ENCODE results near the gene HYAL3. TPM values are rescaled to one million over a fixed set of nuclear protein-coding genes. Genes with fewer than 3 reads are reported as not detected.
A peak's percentile ranks its signal among the peaks of the same experiment; 100 is the strongest.

HYAL3 gene
- total and polyA plus RNA-seq, 2 donors (not counting 1 experiment from before 2014, with no cell fraction given), result 3.7 to 4.2 TPM

DNA sequence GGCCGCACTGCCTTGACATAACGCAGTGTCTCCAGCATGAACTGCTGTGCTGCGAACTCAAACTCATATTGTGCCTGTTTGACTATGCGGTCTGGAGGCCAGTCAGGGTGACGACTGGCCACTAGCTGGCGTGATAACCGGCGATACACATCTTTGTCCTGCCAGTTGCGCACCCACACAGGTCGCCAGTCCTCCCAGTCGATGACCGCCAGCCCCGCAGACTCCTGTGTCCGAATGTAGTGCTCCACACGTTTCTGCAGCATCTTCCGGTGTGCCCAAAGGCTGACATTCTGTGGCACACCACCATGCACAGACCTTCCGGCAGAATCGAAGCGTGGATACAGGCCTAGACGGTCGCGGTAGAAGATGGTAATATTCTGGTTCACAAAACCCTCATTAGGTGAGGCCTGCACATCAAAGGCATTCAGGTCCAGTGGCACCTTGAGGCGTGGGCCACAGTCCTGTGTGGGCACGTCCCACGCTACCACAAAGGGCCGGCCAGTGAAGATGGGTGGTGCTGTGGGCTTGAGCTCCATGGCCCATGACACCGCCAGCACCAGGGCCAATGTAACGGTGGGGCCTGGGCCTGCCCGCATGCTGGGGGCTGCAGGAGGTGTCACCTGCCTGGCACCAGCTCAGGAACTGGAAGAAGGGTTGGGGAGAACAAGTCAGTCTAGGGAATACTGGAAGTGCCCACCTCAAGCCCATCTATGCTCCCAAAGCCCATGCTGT lies 20.9 kb upstream of the HYAL3 start:
- Histone ChIP-seq H3K79me2 (ENCODE audit: control insufficient read depth, insufficient read depth, low read length) (no peaks in the 10 kb centered on the region), H3K4me2 (replicated peaks; ENCODE audit: low read depth, low read length, poor library complexity, severe bottlenecking) (peak overlapping the region; percentile 95), H3K27ac (ENCODE audit: low read length in 2 of 2) (no peak overlapping the region), H3K4me1 (ENCODE audit: control insufficient read depth in 2 of 2, insufficient read depth in 2 of 2, low read length in 2 of 2) (peaks cover 25 to 62% of the 10 kb centered on the region in 2 donors), H3K27me3 (replicated peaks in 1 of 4; ENCODE audit: control extremely low read depth in 1 of 4, control insufficient read depth in 3 of 4, insufficient read depth in 4 of 4, low read length in 3 of 4) (no peaks in the 10 kb centered on the region), H3K9me3 (ENCODE audit: control extremely low read depth in 1 of 3, control insufficient read depth in 2 of 3, insufficient read depth in 1 of 3, low read length in 2 of 3) (peaks cover 0 to 3% (median 0%) of the 10 kb centered on the region in 3 donors), H2AFZ (ENCODE audit: insufficient read depth, low read depth, low read length, poor library complexity, severe bottlenecking) (peak overlapping the region; percentile 99), H3K4me3 (ENCODE audit: control extremely low read depth in 1 of 5, extremely low read depth in 1 of 5, insufficient read depth in 1 of 5, low read depth in 2 of 5, low read length in 4 of 5) (peak overlapping the region; percentile 65 to 95 (median 80)), H3K9ac (ENCODE audit: low read length) (peak overlapping the region; percentile 96), H4K20me1 (ENCODE audit: control insufficient read depth, insufficient read depth, low read length, poor library complexity, severe bottlenecking) (no peaks in the 10 kb centered on the region), H3K36me3 (replicated peaks in 1 of 2; ENCODE audit: control extremely low read depth in 1 of 2, control insufficient read depth in 1 of 2, extremely low read depth in 1 of 2, insufficient read depth in 2 of 2, low read length in 1 of 2) (peaks cover 0 to 5% of the 10 kb centered on the region in 2 experiments)
- POLR2A ChIA-PET, result interaction anchor here (0.6 to 1.5 kb wide), 2 partner anchors 28 to 1737 kb away, joined by 3 to 4 read pairs; partner anchors contain the start of gene IFRD2
- Mint-ChIP-seq H3K4me1 (peaks cover 53% of the 10 kb centered on the region), H3K9me3 (ENCODE audit: insufficient read depth) (no peaks in the 10 kb centered on the region), H3K4me3 (peak overlapping the region; percentile 98), H3K27ac (peak overlapping the region; percentile 92), H3K27me3 (no peaks in the 10 kb centered on the region)
- DNase-seq (no peak), ATAC-seq (ENCODE audit: low read depth) (no peak)
- WGBS (ENCODE audit: insufficient coverage), result 98% methylated on average over 28 of the region's 29 CpGs
- CTCF ChIA-PET, result interaction anchor here (0.7 to 0.8 kb wide), 2 partner anchors 16 to 21 kb away, joined by 3 read pairs; partner anchors contain the start of genes HYAL3 and NAA80
- intact Hi-C loops (cut with micrococcal nuclease), result loop anchor here (2.0 to 5.0 kb wide), 3 partner anchors 17 to 125 kb away; partner anchors contain the start of gene GNAI2
- TF ChIP-seq, protein P1, sequence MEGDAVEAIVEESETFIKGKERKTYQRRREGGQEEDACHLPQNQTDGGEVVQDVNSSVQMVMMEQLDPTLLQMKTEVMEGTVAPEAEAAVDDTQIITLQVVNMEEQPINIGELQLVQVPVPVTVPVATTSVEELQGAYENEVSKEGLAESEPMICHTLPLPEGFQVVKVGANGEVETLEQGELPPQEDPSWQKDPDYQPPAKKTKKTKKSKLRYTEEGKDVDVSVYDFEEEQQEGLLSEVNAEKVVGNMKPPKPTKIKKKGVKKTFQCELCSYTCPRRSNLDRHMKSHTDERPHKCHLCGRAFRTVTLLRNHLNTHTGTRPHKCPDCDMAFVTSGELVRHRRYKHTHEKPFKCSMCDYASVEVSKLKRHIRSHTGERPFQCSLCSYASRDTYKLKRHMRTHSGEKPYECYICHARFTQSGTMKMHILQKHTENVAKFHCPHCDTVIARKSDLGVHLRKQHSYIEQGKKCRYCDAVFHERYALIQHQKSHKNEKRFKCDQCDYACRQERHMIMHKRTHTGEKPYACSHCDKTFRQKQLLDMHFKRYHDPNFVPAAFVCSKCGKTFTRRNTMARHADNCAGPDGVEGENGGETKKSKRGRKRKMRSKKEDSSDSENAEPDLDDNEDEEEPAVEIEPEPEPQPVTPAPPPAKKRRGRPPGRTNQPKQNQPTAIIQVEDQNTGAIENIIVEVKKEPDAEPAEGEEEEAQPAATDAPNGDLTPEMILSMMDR (IDR thresholded peaks at IDR 0.05), result no peak
- no peak for TF ChIP-seq EZH2 (IDR thresholded peaks at IDR 0.05; ENCODE audit: borderline replicate concordance, insufficient read depth, low read depth, low read length, poor library complexity, severe bottlenecking)

All from B cell (primary cell).